NT2/D1 (cell line): Measurements from ENCODE around the gene SYT1.
"Not testable (repeated sequence)": the region's sequence is repeated elsewhere in the genome, so short reads cannot be mapped to it uniquely, and the experiment has no call there.

Experiments used
- DNase-seq: peaks from one replicate; pipeline ENCODE4 v3.0.0-alpha.2; 2011; ENCODE audit warnings: low read depth, low spot score
- H3K27me3 ChIP-seq: 2 replicates; pipeline ENCODE4 v1.6.0; 2011; ENCODE audit warnings: mild to moderate bottlenecking; ENCODE audit not compliant: insufficient read length, insufficient read depth
- H3K36me3 ChIP-seq: 2 replicates; pipeline ENCODE4 v1.6.1; 2011; ENCODE audit warnings: mild to moderate bottlenecking, low read length, mixed read lengths; ENCODE audit not compliant: insufficient read depth, insufficient read length
- H3K4me1 ChIP-seq: 2 replicates; pipeline ENCODE4 v1.5.1; 2011; ENCODE audit not compliant: insufficient read depth, insufficient read length
- H3K4me3 ChIP-seq: 2 replicates; pipeline ENCODE4 v1.5.1; 2011; ENCODE audit warnings: low read depth; ENCODE audit not compliant: insufficient read length
- H3K9ac ChIP-seq: 2 replicates; pipeline ENCODE4 v1.6.0; 2011; ENCODE audit warnings: low read depth; ENCODE audit not compliant: insufficient read length
- H3K9me3 ChIP-seq: 2 replicates; pipeline ENCODE4 v1.5.1; 2011; ENCODE audit warnings: mild to moderate bottlenecking, low read length; ENCODE audit not compliant: insufficient read depth
- SUZ12 ChIP-seq: IDR thresholded peaks from 2 replicates; pipeline ENCODE4 v1.6.1; 2011; ENCODE audit not compliant: insufficient read length, insufficient read depth; ENCODE audit errors: extremely low read depth
- YY1 ChIP-seq: IDR thresholded peaks from 2 replicates; pipeline ENCODE4 v1.6.1; 2011; ENCODE audit not compliant: insufficient read length, insufficient read depth
- ZNF274 ChIP-seq: IDR thresholded peaks from 2 replicates; pipeline ENCODE4 v1.6.1; 2011; ENCODE audit warnings: mild to moderate bottlenecking, low read depth, low read length

SYT1 gene

DNA sequence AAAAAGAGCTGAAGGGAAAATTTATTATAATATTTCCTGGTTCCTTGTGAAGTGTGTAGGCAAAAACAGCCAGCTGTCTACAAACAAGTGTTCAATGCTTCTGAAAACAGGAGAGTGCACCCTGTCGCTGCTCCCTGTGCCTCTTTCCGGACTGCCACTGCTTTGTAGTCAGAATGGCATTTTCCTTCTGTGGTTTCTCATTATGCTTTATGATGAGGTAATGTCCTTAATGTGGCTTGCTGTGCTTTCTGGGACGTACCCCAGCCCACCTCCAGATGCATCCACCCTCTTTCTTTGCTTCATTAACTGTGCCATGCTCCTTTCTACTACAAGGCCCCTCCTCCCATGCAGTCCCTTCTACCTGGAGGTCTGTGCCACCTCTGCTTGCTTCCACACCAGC is 148.1 kb downstream of the SYT1 start:
- Histone ChIP-seq H3K27me3 (no peaks in the 10 kb centered on the region), H3K9ac (no peak overlapping the region), H3K4me3 (no peak overlapping the region), H3K4me1 (no peaks in the 10 kb centered on the region), H3K36me3 (no peaks in the 10 kb centered on the region), H3K9me3 (no peaks in the 10 kb centered on the region)
- TF ChIP-seq SUZ12 = no peak
- no peak for TF ChIP-seq ZNF274
- DNase-seq = no peak

DNA sequence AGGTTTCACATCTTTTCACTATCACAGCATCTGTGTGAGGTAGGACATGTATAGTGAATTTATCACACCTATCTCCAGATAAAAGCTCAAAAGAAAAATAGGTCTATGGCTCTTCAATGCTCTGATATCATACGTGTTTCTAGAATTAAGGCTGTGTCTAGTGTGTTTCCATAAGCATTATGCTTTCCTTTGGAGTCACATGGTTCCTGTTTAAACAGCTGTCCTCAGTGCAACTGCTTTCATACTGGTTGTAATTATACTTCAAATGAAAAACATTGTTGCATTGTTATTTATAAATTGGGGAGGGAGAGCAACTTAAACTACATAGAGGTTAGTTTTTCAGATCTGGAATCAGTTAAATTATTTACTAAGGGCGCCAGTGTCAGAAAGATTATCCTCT is 151.6 kb downstream of the SYT1 start:
- Histone ChIP-seq H3K9ac (no peak overlapping the region), H3K4me1 (no peaks in the 10 kb centered on the region), H3K36me3 (no peaks in the 10 kb centered on the region), H3K9me3 (no peaks in the 10 kb centered on the region), H3K27me3 (no peaks in the 10 kb centered on the region), H3K4me3 (no peak overlapping the region)
- DNase-seq = no peak
- TF ChIP-seq SUZ12 (no peak), ZNF274 (no peak), YY1 (no peak)

DNA sequence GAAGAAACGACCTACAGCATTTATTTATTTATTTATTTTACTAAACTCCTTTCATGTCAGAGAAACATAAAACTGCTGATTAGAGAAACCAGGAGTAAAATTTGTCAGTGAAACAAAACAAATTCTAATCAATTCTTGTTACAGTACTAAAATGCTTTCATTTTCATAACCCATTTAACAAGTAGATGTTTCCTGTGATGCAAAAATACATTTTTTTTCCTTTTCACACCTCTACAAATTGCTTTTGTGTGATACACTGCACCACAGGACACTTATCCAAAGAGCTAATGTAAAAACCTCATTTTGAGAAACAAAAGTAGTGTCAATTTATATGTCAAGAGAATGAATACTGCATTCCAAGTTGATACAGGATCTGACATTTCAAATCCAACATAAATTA is 155.1 kb downstream of the SYT1 start:
- no peak overlapping the region for H3K9ac ChIP-seq
- no peaks in the 10 kb centered on the region for H3K4me1 ChIP-seq
- no peak for DNase-seq
- no peaks in the 10 kb centered on the region for H3K36me3 ChIP-seq
- H3K27me3 ChIP-seq = no peaks in the 10 kb centered on the region
- TF ChIP-seq SUZ12 (no peak), ZNF274 (no peak), YY1 (no peak)
- no peaks in the 10 kb centered on the region for H3K9me3 ChIP-seq
- no peak overlapping the region for H3K4me3 ChIP-seq

DNA sequence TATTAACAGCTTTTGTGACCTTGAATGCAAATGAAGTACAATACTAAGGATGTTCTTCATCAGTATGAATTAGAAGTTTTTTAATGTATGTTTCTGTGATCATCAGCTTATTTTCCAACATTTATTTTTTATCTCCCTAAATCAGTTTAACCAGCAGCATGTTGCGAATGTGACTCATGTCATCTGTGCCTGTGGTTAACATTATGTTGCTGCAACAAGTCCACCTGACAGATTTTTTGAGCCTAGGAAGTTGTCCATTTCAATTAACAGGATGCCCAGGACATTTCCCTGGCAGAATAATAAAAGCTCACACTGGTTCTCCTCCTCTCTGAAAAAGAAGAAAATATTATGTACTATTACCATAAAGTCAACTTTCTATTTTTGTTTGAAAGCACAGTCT is 155.5 kb downstream of the SYT1 start:
- H3K9ac ChIP-seq = no peak overlapping the region
- no peaks in the 10 kb centered on the region for H3K36me3 ChIP-seq
- no peaks in the 10 kb centered on the region for H3K4me1 ChIP-seq
- H3K27me3 ChIP-seq = no peaks in the 10 kb centered on the region
- no peak overlapping the region for H3K4me3 ChIP-seq
- H3K9me3 ChIP-seq = no peaks in the 10 kb centered on the region
- no peak for DNase-seq
- TF ChIP-seq ZNF274 = no peak
- no peak for TF ChIP-seq SUZ12
- no peak for TF ChIP-seq YY1

DNA sequence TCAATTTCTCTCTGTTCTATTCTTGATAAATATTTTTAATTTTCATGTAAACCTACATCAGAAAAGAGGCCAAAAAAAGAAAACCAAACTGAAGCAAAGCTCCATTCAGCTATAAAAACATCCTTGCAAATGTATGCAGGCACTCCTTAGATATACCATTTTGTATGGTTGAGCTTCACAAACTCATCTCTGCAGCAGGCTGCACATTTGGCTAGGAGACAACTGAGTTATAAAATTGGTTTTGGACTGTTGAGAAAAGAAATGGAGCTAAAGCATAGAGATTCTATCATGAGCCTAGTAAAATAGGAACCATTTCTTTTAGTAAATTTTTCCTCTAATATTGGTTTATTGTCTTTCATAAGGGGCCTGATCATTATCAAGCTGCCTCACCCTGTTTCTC is 156.4 kb downstream of the SYT1 start:
- H3K4me1 ChIP-seq = no peaks in the 10 kb centered on the region
- no peak overlapping the region for H3K4me3 ChIP-seq
- TF ChIP-seq ZNF274 (no peak), YY1 (no peak), SUZ12 (no peak)
- no peak for DNase-seq
- H3K9me3 ChIP-seq = no peaks in the 10 kb centered on the region
- no peak overlapping the region for H3K9ac ChIP-seq
- H3K36me3 ChIP-seq = no peaks in the 10 kb centered on the region
- H3K27me3 ChIP-seq = no peaks in the 10 kb centered on the region

DNA sequence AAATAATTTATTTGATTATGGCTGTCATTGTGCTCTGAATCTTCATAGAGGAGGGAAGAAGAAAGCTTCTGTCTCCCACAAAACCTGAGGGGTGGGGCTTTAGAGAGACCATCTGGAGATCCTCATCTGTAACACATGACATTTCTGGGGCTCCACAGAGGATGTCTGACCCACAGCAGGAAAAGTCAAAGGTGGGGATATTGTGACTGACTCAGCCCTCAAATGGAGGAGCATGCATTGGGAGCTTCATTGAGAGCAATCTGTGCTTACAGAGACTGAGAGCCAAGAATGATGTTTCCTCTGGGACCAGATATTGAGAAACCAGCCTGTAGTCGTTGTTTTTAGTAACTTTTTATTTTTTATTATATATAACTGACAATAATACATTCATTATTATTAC is 158.7 kb downstream of the SYT1 start:
- H3K9me3 ChIP-seq = no peaks in the 10 kb centered on the region
- no peaks in the 10 kb centered on the region for H3K4me1 ChIP-seq
- no peaks in the 10 kb centered on the region for H3K27me3 ChIP-seq
- no peak for DNase-seq
- no peak overlapping the region for H3K9ac ChIP-seq
- no peaks in the 10 kb centered on the region for H3K36me3 ChIP-seq
- TF ChIP-seq YY1 = no peak
- no peak for TF ChIP-seq SUZ12
- no peak for TF ChIP-seq ZNF274
- H3K4me3 ChIP-seq = no peak overlapping the region

DNA sequence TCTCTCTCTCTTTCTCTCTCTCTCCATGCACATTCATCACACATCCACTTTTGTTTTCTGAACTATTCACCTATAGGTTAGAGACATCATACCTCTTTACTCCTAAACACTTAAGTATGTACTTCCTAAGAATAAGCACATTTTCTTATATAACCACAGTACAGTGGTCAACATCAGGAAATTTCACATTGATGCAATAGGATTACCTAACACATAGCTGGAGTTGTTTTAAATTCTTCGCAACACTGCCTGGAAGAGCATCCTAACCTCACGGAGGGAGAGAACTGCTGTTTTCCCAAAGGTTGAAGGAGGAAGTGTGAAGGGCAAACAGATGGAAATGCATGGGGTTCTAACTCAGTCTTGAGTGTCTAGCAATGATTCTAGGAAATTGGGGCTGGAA is 159.2 kb downstream of the SYT1 start:
- H3K4me1 ChIP-seq = no peaks in the 10 kb centered on the region
- no peaks in the 10 kb centered on the region for H3K36me3 ChIP-seq
- no peak overlapping the region for H3K4me3 ChIP-seq
- no peaks in the 10 kb centered on the region for H3K9me3 ChIP-seq
- DNase-seq = no peak
- TF ChIP-seq ZNF274 (no peak), YY1 (no peak), SUZ12 (no peak)
- no peaks in the 10 kb centered on the region for H3K27me3 ChIP-seq
- H3K9ac ChIP-seq = no peak overlapping the region

DNA sequence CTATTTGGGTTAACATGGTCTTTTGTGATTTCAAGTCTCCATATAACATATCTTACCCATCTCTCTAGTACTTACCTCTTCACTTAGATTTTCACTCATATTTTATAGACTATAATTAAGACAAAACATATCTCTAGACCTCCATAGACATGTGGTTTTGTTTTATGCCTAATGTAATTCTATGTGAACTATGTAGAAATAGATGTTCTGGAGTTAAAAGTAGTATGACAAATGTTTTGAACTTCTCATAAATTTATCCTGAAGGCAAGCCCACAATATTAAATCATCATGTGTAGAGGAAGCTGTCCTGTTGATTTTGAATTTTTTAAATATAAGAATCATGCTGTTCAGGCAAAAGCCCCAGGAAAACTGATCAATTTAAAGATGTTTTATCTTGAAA is 169.2 kb downstream of the SYT1 start:
- TF ChIP-seq SUZ12 (no peak), YY1 (no peak), ZNF274 (no peak)
- H3K36me3 ChIP-seq = no peaks in the 10 kb centered on the region
- H3K9me3 ChIP-seq = no peaks in the 10 kb centered on the region
- no peak overlapping the region for H3K4me3 ChIP-seq
- no peak overlapping the region for H3K9ac ChIP-seq
- H3K4me1 ChIP-seq = no peaks in the 10 kb centered on the region
- H3K27me3 ChIP-seq = no peaks in the 10 kb centered on the region
- no peak for DNase-seq

DNA sequence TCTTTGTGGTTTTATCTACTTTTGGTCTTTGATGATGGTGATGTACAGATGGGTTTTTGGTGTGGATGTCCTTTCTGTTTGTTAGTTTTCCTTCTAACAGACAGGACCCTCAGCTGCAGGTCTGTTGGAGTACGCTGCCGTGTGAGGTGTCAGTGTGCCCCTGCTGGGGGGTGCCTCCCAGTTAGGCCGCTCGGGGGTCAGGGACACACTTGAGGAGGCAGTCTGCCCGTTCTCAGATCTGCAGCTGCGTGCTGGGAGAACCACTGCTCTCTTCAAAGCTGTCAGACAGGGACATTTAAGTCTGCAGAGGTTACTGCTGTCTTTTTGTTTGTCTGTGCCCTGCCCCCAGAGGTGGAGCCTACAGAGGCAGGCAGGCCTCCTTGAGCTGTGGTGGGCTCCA is 180.2 kb downstream of the SYT1 start:
- not testable (repeated sequence) for H3K9ac ChIP-seq, H3K4me3 ChIP-seq, H3K36me3 ChIP-seq, H3K27me3 ChIP-seq, H3K4me1 ChIP-seq, DNase-seq, H3K9me3 ChIP-seq
